Naive B cell (primary cell): Measurements from ENCODE around the gene NUCB1. TPM values are rescaled to one million over a fixed set of nuclear protein-coding genes. Genes with fewer than 3 reads are reported as not detected.
A peak's percentile ranks its signal among the peaks of the same experiment; 100 is the strongest.

ENCODE experiments used
- ATAC-seq, 2 donors: fragments of 150-1000 bp; cut with Tn5 transposase; 2 replicates each; pipeline ENCODE4 v1.10.0; 2021; ENCODE audit warnings: low read depth in 2 of 2, mild to moderate bottlenecking in 2 of 2, moderate library complexity in 2 of 2
- DNase-seq: peaks from one replicate; pipeline ENCODE4 v3.0.0; 2022
- H3K27ac Mint-ChIP-seq, 6 donors: one replicate each; pipeline ENCODE4 v1.8.0; 2020 to 2022; ENCODE audit warnings: mild to moderate bottlenecking in 6 of 6, mixed read lengths in 6 of 6, moderate library complexity in 5 of 6, inconsistent platforms in 2 of 6
- H3K27me3 Mint-ChIP-seq, 3 donors: one replicate each; pipeline ENCODE4 v1.8.0; 2021 to 2022; ENCODE audit warnings: mixed read lengths in 3 of 3, mild to moderate bottlenecking in 1 of 3
- H3K36me3 Mint-ChIP-seq, 2 donors: one replicate each; pipeline ENCODE4 v1.8.0; 2020 to 2022; ENCODE audit warnings: mixed read lengths in 2 of 2, inconsistent platforms in 1 of 2, mild to moderate bottlenecking in 1 of 2
- H3K4me1 Mint-ChIP-seq, 3 donors: one replicate each; pipeline ENCODE4 v1.8.0; 2020 to 2022; ENCODE audit warnings: mixed read lengths in 3 of 3, inconsistent platforms in 1 of 3, mild to moderate bottlenecking in 1 of 3, moderate library complexity in 1 of 3
- H3K4me3 Mint-ChIP-seq, 8 donors: one replicate each; pipeline ENCODE4 v1.8.0; 2020 to 2022; ENCODE audit warnings: mild to moderate bottlenecking in 8 of 8, mixed read lengths in 8 of 8, moderate library complexity in 8 of 8, inconsistent platforms in 2 of 8
- H3K9me3 Mint-ChIP-seq, 7 donors: one replicate each; pipeline ENCODE4 v1.8.0; 2020 to 2022; ENCODE audit warnings: mixed read lengths in 7 of 7, mild to moderate bottlenecking in 5 of 7, inconsistent platforms in 2 of 7, moderate library complexity in 1 of 7
- polyA plus RNA-seq, 6 donors: library from polyadenylated mRNA; unstranded; fragments of 300-500 nt; fragmentation: Illumina TruSeq; gene quantifications; one replicate each; pipeline ENCODE4 v1.2.3, GENCODE V29; 2021; ENCODE audit warnings: low read depth in 6 of 6

NUCB1 gene
- 10 to 100 TPM; 48.8 to 90.6 (median 54.6) TPM for polyA plus RNA-seq

DNA sequence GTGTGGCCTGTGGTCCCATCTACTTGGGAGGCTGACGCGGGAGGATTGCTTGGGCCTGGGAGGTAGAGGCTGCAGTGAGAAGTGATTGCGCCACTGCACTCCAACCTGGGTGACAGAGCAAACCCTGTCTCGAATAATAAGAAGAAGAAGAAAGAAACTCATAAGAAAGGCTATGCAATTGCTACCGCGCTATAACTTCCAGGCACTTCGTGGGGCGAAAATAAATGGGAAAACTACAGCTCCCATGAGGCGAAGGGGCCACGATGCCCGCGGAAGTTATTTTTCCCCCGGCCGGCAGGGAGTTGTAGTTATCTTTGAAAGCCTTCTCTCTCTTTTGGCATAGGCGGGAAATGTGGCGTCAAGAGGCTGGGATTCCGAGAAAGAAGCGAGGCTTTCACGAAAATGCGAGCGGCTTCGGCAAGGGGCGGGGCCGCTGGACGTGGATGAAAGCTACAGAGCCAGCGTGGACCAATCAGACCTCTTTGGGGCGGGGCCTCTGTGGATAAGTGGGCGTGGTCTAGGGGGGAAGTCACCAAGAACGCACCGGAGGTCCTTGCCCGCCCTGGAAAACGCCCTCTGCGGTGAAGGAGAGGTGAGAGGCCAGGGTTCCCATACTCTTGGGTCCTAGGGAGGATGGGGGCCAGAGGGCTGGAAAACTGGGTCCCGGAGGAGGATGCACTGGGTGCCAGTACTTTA, at the start of gene NUCB1:
NUCB1 (plus strand) TSS at position 532 of the 696 bp plus-strand sequence. CDS start 485 bp downstream, outside the sequence.
- Mint-ChIP-seq H3K27me3 (peaks cover 1 to 33% (median 12%) of the 10 kb centered on the region in 3 donors), H3K27ac (peak within 1 kb of the TSS; percentile 81 to 98 (median 92)), H3K9me3 (no peaks in the 10 kb centered on the region), H3K36me3 (no peaks in the 10 kb centered on the region), H3K4me1 (peaks cover 30 to 50% (median 50%) of the 10 kb centered on the region in 3 donors), H3K4me3 (peak within 1 kb of the TSS; percentile 92 to 100 (median 98))
- ATAC-seq = peak; percentile 98 to 99
- peak; percentile 96 for DNase-seq

DNA sequence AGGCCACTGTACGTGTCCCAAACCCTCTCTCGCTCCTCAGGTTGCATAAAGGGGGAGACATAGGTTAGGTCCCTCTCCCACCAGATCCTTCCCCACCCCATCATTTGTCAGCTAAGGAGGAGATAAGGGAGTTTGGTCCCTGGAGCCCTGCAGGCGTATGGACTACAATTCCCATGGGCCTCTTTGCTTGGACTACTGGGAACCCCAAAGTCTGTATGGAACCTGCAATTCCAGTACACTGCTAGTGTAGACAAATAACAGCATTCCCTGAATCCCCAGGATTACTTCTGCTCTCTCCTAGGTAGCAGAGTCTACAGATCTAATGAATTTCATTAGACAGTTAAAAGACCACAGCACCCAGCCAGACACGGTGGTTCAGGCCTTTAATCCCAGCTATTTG, 47.8 kb upstream of the NUCB1 start:
- DNase-seq = no peak
- H3K27me3 Mint-ChIP-seq = no peaks in the 10 kb centered on the region
- no peak for ATAC-seq
- H3K4me3 Mint-ChIP-seq = no peak overlapping the region
- H3K36me3 Mint-ChIP-seq = no peaks in the 10 kb centered on the region
- H3K9me3 Mint-ChIP-seq = no peaks in the 10 kb centered on the region
- H3K4me1 Mint-ChIP-seq = no peaks in the 10 kb centered on the region
- H3K27ac Mint-ChIP-seq = peak overlapping the region in 1 of 6 donors; percentile 34

DNA sequence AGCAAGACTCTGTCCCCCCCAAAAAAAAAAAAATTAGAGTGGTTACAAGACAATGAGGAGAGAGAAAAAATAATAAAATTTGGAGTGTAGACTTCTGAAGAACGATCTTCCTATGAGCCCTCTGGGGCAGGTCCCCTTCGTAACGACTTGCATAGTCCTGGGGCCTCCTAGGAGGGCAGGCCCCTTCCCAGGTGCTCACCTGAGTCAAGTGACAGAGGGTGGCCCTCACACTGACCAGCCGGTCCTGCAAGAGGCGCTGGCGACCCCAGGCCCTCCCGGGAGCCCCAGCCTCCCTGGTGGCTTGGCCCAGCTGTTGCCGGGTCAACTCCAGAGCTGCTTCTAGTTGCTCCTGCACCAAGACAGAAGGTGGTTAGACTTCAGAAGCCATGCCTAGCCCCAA, 46.6 kb upstream of the NUCB1 start:
- Mint-ChIP-seq H3K4me3 (no peak overlapping the region), H3K36me3 (no peaks in the 10 kb centered on the region), H3K4me1 (peaks cover 0 to 2% (median 1%) of the 10 kb centered on the region in 3 donors), H3K27ac (no peak overlapping the region), H3K27me3 (no peaks in the 10 kb centered on the region), H3K9me3 (no peaks in the 10 kb centered on the region)
- DNase-seq (no peak), ATAC-seq (no peak)

- ATAC-seq = no peak
- Mint-ChIP-seq H3K36me3 (no peaks in the 10 kb centered on the region), H3K9me3 (no peaks in the 10 kb centered on the region), H3K4me1 (peaks cover 2 to 8% (median 7%) of the 10 kb centered on the region in 3 donors), H3K4me3 (no peak overlapping the region), H3K27me3 (no peaks in the 10 kb centered on the region), H3K27ac (no peak overlapping the region)
- no peak for DNase-seq
These were observed 46.0 kb upstream of the NUCB1 start for GRCh38 chr19:48854103-48854502.

GRCh38 chr19:48856921-48857320, 43.2 kb upstream of the NUCB1 start:
- peaks cover 10 to 13% (median 12%) of the 10 kb centered on the region in 3 donors for H3K4me1 Mint-ChIP-seq
- no peaks in the 10 kb centered on the region for H3K36me3 Mint-ChIP-seq
- H3K9me3 Mint-ChIP-seq = no peaks in the 10 kb centered on the region
- DNase-seq (no peak), ATAC-seq (no peak)
- no peaks in the 10 kb centered on the region for H3K27me3 Mint-ChIP-seq
- H3K4me3 Mint-ChIP-seq = peak overlapping the region in 1 of 8 donors; percentile 29
- H3K27ac Mint-ChIP-seq = no peak overlapping the region

GRCh38 chr19:48858984-48859710, 41.0 kb upstream of the NUCB1 start:
- ATAC-seq = peak; percentile 81
- Mint-ChIP-seq H3K27me3 (no peaks in the 10 kb centered on the region), H3K36me3 (no peaks in the 10 kb centered on the region), H3K4me1 (peaks cover 10 to 13% (median 12%) of the 10 kb centered on the region in 3 donors), H3K27ac (peak overlapping the region; percentile 75 to 98 (median 93)), H3K9me3 (no peaks in the 10 kb centered on the region), H3K4me3 (peak overlapping the region; percentile 82 to 97 (median 95))
- DNase-seq = peak; percentile 67

DNA sequence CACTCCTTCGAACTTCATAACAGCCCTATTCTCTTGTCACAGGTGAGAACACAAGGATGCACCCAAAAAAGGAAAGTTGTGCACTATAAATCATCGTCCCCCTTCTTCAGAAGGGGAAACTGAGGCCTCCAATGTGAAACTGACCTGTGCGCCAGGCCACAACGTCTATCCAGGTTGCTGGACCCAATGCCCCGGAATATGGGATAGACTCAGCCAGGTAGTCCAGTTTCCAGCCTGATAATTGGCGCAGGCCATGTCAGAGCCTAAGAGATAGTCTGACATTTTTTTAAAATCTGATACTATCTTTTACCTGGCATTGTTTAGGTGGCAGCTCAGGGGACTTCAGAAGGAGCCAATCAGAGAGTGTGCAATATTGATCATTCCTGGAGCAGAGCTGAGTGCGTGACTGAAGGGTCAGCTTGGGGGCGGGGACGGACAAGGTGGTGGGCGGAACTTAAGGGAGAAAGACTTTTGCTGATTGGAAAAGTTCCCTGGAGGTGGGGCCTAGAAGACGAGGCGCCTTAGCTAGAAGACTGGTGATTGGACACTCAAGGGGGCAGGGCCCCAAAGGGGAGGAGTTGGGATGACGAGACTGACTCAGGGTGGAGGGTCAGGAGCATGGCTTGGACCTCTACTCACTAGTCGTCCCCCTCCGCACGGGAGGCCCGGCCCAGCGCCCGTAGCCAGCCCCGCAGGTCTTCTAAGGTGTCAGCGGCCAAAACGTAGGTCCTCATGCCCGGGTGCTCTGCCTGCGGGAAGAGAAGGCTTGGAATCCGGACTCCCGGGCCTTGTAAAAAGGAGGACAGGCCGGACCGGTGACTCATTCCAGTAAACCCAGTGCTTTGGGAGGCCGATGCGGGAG, 40.2 kb upstream of the NUCB1 start:
- Mint-ChIP-seq H3K9me3 (no peaks in the 10 kb centered on the region), H3K4me1 (peaks cover 10 to 13% (median 12%) of the 10 kb centered on the region in 3 donors), H3K27me3 (no peaks in the 10 kb centered on the region), H3K27ac (peak overlapping the region in 2 of 6 donors; percentile 90 to 91), H3K4me3 (peak overlapping the region; percentile 49 to 97 (median 93)), H3K36me3 (no peaks in the 10 kb centered on the region)
- DNase-seq (no peak), ATAC-seq (peak in 1 of 2 donors; percentile 51)

DNA sequence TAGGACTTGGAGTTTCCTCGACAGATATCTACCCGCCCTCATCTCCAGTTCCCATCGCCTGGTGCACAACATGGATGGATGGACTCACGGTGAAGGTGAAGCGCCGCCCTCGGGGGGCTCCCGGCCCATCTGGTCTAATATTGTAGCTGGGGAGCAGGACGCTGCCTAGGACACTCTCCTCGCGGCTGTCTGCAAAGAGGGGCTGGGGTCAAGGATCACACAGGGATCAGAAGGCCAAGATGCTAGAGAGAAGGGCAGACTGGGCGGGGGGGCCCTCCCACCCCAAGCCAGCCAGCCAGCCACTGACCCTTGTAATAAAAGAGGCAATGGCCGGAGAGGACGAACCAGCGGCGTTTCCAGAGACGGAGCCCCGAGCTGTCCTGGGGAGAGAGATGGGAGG, 38.8 kb upstream of the NUCB1 start:
- H3K4me3 Mint-ChIP-seq = peak overlapping the region in 1 of 8 donors; percentile 2
- DNase-seq = no peak
- no peak for ATAC-seq
- peak overlapping the region in 2 of 6 donors; percentile 70 to 82 for H3K27ac Mint-ChIP-seq
- H3K36me3 Mint-ChIP-seq = no peaks in the 10 kb centered on the region
- H3K27me3 Mint-ChIP-seq = no peaks in the 10 kb centered on the region
- H3K9me3 Mint-ChIP-seq = no peaks in the 10 kb centered on the region
- peaks cover 10 to 13% (median 12%) of the 10 kb centered on the region in 3 donors for H3K4me1 Mint-ChIP-seq

- Mint-ChIP-seq H3K4me3 (no peak overlapping the region), H3K4me1 (peaks cover 10 to 13% (median 12%) of the 10 kb centered on the region in 3 donors), H3K27ac (no peak overlapping the region), H3K36me3 (no peaks in the 10 kb centered on the region), H3K9me3 (no peaks in the 10 kb centered on the region), H3K27me3 (peaks cover 0 to 2% (median 0%) of the 10 kb centered on the region in 3 donors)
- DNase-seq = no peak
- ATAC-seq = no peak
These were observed 37.3 kb upstream of the NUCB1 start for GRCh38 chr19:48862827-48863226.

DNA sequence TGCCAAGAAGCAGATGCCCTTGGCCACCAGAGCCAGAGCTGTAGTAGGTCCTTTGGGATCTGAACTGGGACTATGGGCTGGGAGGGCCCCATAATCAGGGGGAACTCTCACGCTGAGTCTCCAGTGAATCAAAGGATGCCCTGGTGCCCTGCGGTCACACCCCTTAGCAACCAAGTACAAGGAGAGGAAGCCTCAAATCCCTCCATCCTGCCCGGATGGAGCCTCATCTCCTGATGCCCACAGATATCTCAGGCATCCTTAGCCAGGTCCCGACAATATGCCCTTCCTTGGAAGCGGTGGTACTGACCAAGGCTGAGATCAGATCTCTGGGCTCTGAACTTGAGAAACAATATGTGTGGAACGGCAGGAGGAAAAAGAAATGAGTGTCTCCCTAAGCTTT, 33.4 kb upstream of the NUCB1 start:
- H3K27me3 Mint-ChIP-seq = peaks cover 0 to 9% (median 0%) of the 10 kb centered on the region in 3 donors
- no peak overlapping the region for H3K27ac Mint-ChIP-seq
- peak overlapping the region in 1 of 8 donors; percentile 11 for H3K4me3 Mint-ChIP-seq
- ATAC-seq (no peak), DNase-seq (no peak)
- no peaks in the 10 kb centered on the region for H3K36me3 Mint-ChIP-seq
- no peaks in the 10 kb centered on the region for H3K9me3 Mint-ChIP-seq
- H3K4me1 Mint-ChIP-seq = peaks cover 0 to 4% (median 0%) of the 10 kb centered on the region in 3 donors

GRCh38 chr19:48867123-48867745, 32.9 kb upstream of the NUCB1 start:
- no peak for ATAC-seq
- peak overlapping the region in 2 of 6 donors; percentile 33 to 38 for H3K27ac Mint-ChIP-seq
- peaks cover 1 to 6% (median 3%) of the 10 kb centered on the region in 3 donors for H3K4me1 Mint-ChIP-seq

DNA sequence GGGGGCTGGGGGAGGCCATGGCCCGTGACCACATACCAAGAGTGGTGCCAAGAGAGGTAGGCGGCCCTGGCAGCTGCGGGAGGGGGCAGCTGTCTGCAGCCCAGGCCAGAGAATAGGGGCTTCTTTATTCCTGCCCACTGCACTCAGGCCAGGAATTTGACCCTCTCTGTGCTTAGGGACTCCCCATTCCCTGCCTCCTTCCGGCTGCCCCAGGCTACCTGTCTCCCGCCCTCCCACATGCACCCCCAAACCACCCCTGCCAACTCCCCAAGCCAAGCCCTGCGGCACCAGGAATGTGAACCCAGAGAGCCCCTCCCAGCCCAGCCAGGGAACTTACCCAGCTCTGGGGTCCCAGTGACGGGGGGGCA, 32.4 kb upstream of the NUCB1 start:
- ATAC-seq = no peak
- Mint-ChIP-seq H3K27ac (peak overlapping the region in 2 of 6 donors; percentile 4 to 54), H3K36me3 (peaks cover 4 to 7% of the 10 kb centered on the region in 2 donors), H3K9me3 (peaks cover 0 to 4% (median 0%) of the 10 kb centered on the region in 7 donors), H3K27me3 (peaks cover 0 to 9% (median 0%) of the 10 kb centered on the region in 3 donors), H3K4me1 (peaks cover 6 to 11% (median 7%) of the 10 kb centered on the region in 3 donors), H3K4me3 (no peak overlapping the region)
- no peak for DNase-seq

More at GRCh38 chr19:48867123-48867745, 32.9 kb upstream of the NUCB1 start:
- Mint-ChIP-seq H3K27me3 (peaks cover 0 to 9% (median 0%) of the 10 kb centered on the region in 3 donors), H3K9me3 (peaks cover 0 to 2% (median 0%) of the 10 kb centered on the region in 7 donors), H3K4me3 (peak overlapping the region in 1 of 8 donors; percentile 11), H3K36me3 (peaks cover 2% of the 10 kb centered on the region in 2 donors)
- DNase-seq = no peak
